Measurements from ENCODE around the gene TPD52L1.

TPD52L1 gene

GRCh38 chr6:125296471-125296870, 142.9 kb downstream of the TPD52L1 start:
- H3K9me3 ChIP-seq (ENCODE audit: severe bottlenecking): no peaks in the 10 kb centered on the region
- no peaks in the 10 kb centered on the region for H3K27me3 ChIP-seq (ENCODE audit: insufficient read depth, low read depth, severe bottlenecking)
- peaks cover 41% of the 10 kb centered on the region for H3K36me3 ChIP-seq
- DNase-seq: no peak
- TF ChIP-seq, protein P1, sequence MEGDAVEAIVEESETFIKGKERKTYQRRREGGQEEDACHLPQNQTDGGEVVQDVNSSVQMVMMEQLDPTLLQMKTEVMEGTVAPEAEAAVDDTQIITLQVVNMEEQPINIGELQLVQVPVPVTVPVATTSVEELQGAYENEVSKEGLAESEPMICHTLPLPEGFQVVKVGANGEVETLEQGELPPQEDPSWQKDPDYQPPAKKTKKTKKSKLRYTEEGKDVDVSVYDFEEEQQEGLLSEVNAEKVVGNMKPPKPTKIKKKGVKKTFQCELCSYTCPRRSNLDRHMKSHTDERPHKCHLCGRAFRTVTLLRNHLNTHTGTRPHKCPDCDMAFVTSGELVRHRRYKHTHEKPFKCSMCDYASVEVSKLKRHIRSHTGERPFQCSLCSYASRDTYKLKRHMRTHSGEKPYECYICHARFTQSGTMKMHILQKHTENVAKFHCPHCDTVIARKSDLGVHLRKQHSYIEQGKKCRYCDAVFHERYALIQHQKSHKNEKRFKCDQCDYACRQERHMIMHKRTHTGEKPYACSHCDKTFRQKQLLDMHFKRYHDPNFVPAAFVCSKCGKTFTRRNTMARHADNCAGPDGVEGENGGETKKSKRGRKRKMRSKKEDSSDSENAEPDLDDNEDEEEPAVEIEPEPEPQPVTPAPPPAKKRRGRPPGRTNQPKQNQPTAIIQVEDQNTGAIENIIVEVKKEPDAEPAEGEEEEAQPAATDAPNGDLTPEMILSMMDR (IDR thresholded peaks at IDR 0.05; ENCODE audit: low read depth, low read length): no peak
- no peak overlapping the region for H3K4me3 ChIP-seq (ENCODE audit: low read depth, low read length)
- no peak overlapping the region for H3K27ac ChIP-seq

DNA sequence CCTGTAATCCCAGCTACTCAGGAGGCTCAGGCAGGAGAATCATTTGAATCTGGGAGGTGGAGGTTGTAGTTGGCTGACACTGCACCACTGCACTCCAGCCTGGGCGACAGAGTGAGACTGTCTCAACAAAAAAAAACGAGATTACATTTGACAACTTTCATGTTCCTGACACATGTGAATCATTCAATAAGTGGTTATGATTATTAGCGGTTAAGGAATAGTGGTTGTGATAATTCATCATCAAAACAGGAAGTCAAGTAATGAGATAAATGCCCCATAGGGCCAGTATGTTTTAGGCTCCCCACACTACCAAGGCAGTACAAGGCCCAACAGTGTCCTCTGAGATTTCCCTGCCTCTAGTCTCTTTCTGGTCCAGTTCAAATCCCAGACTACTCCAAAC, 145.7 kb downstream of the TPD52L1 start:
- TF ChIP-seq, protein P1 (IDR thresholded peaks at IDR 0.05; ENCODE audit: low read depth, low read length): no peak

DNA sequence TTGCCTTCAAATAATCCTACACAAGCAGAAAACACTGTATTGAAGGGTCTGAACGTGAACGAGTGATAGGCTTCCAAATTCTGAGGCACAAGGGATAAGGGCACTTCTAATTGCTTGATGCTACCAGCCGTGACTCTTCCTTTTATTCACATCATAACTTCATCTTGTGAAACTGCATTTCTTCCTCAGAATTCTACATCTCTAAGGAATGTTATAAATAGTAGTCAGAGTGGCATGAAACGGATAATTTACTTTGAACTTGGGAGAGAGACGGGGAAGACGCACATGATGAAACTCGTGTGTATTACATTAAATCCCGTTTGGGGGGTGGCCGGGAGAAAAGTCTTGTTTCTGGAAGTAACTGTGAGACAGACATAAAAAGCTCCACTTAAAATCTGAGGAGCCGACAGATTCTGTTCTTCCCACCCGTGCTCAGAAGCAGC, 147.4 kb downstream of the TPD52L1 start:
- peaks cover 35% of the 10 kb centered on the region for H3K36me3 ChIP-seq
- TF ChIP-seq, protein P1 (IDR thresholded peaks at IDR 0.05; ENCODE audit: low read depth, low read length): no peak
- no peak for DNase-seq
- H3K27me3 ChIP-seq (ENCODE audit: insufficient read depth, low read depth, severe bottlenecking): peaks cover 13% of the 10 kb centered on the region
- H3K4me3 ChIP-seq (ENCODE audit: low read depth, low read length): peak overlapping the region; percentile 70
- peak overlapping the region; percentile 64 for H3K27ac ChIP-seq
- peaks cover 11% of the 10 kb centered on the region for H3K9me3 ChIP-seq (ENCODE audit: severe bottlenecking)

More for the DNA sequence above, 145.7 kb downstream of the TPD52L1 start:
- H3K4me3 ChIP-seq (ENCODE audit: low read depth, low read length): no peak overlapping the region
- DNase-seq: no peak
- H3K27ac ChIP-seq: no peak overlapping the region
- peaks cover 42% of the 10 kb centered on the region for H3K36me3 ChIP-seq
- no peaks in the 10 kb centered on the region for H3K9me3 ChIP-seq (ENCODE audit: severe bottlenecking)
- H3K27me3 ChIP-seq (ENCODE audit: insufficient read depth, low read depth, severe bottlenecking): peaks cover 8% of the 10 kb centered on the region

GRCh38 chr6:125301435-125302391, 148.1 kb downstream of the TPD52L1 start, which contains the start of gene HDDC2:
Gene HDDC2 (minus strand): TSS chr6:125301967. CDS start chr6:125301932, 35 bp downstream.
- Histone ChIP-seq H3K27me3 (ENCODE audit: insufficient read depth, low read depth, severe bottlenecking) (peaks cover 16% of the 10 kb centered on the region), H3K27ac (peak within 1 kb of the TSS; percentile 64), H3K4me3 (ENCODE audit: low read depth, low read length) (peak within 1 kb of the TSS; percentile 70), H3K36me3 (peaks cover 31% of the 10 kb centered on the region), H3K9me3 (ENCODE audit: severe bottlenecking) (peaks cover 12% of the 10 kb centered on the region)
- TF ChIP-seq, protein P1 (IDR thresholded peaks at IDR 0.05; ENCODE audit: low read depth, low read length): no peak
- peak; percentile 62 for DNase-seq

- H3K9me3 ChIP-seq (ENCODE audit: severe bottlenecking): peaks cover 12% of the 10 kb centered on the region
- no peak for DNase-seq
Observed at GRCh38 chr6:125302840-125303511, 149.4 kb downstream of the TPD52L1 start.

More at GRCh38 chr6:125302840-125303511, 149.4 kb downstream of the TPD52L1 start:
- H3K4me3 ChIP-seq (ENCODE audit: low read depth, low read length): no peak overlapping the region
- TF ChIP-seq, protein P1 (IDR thresholded peaks at IDR 0.05; ENCODE audit: low read depth, low read length): no peak
- peaks cover 21% of the 10 kb centered on the region for H3K36me3 ChIP-seq
- no peak overlapping the region for H3K27ac ChIP-seq
- H3K27me3 ChIP-seq (ENCODE audit: insufficient read depth, low read depth, severe bottlenecking): peaks cover 19% of the 10 kb centered on the region
